C4-2B (cell line): ENCODE results near the gene NAA80.

Experiments used
- H3K27ac ChIP-seq: fragments of 450-650 bp; 2 replicates; pipeline ENCODE4 v1.5.1; 2017
- ZFX ChIP-seq: fragments of 450-650 bp; IDR thresholded peaks from 2 replicates; pipeline ENCODE4 v1.6.1; 2017
- TF ChIP-seq, protein P1 (sequence below): fragments of 450-650 bp; conservative IDR thresholded peaks from 2 replicates; pipeline ENCODE4 v1.5.1; 2017; ENCODE audit warnings: mild to moderate bottlenecking

The NAA80 gene

DNA sequence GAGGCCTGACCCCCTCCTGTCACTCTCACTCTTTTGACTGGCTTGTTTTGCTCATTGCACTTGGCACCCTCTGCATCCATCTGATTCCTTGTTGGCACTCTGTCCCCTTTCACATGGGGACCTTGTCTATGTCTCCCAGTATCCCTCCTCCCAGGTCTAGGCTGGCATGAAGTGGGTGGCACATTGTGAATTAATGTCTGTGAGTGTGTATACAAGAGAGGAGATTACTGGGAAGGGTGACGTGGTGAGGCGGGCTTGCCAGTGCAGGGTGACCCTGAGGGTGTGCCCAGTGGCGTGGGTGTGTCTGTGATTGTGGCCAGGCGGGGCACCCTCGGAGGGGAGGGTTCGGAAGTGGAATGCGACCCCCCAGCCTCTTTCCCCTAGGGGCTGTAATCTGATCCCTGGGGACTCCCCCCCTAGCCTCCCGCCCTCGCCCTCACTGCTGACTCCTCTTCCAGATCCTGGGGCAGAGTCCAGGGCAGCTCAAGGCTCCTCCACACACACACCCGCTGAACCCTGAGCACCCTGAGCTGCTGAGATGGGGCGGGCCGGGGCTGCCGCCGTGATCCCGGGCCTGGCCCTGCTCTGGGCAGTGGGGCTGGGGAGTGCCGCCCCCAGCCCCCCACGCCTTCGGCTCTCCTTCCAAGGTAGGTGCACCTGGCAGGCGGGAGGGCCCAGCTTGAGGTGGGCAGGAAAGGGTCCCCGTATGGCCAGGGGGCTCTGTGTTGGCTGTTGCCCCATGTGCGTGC, 30.3 kb downstream of the NAA80 start, which contains the start of gene SEMA3B:
SEMA3B (plus strand) TSS at position 445 of the 749 bp plus-strand sequence; CDS start at position 539, 94 bp downstream.
- no peak for TF ChIP-seq ZFX
- TF ChIP-seq, protein P1, sequence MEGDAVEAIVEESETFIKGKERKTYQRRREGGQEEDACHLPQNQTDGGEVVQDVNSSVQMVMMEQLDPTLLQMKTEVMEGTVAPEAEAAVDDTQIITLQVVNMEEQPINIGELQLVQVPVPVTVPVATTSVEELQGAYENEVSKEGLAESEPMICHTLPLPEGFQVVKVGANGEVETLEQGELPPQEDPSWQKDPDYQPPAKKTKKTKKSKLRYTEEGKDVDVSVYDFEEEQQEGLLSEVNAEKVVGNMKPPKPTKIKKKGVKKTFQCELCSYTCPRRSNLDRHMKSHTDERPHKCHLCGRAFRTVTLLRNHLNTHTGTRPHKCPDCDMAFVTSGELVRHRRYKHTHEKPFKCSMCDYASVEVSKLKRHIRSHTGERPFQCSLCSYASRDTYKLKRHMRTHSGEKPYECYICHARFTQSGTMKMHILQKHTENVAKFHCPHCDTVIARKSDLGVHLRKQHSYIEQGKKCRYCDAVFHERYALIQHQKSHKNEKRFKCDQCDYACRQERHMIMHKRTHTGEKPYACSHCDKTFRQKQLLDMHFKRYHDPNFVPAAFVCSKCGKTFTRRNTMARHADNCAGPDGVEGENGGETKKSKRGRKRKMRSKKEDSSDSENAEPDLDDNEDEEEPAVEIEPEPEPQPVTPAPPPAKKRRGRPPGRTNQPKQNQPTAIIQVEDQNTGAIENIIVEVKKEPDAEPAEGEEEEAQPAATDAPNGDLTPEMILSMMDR: no peak
- peak within 1 kb of the TSS; percentile 41 for H3K27ac ChIP-seq

DNA sequence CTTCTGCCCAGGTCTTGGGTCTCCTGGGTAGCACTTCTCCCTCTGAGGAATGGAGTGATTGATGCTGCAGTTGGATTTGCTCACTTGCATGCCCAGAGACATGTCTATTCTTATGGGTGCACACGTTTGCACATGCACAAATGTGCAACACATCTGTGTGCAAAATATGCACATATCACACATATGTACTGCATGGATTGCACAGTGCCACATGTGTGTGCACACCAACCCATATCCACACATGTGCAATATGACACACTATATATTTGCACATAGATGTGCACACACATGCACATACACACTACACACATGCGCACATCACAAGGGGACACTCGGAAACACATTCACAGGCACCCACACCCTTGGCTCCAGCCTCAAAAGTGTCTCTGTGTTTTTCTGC, 30.9 kb downstream of the NAA80 start:
- TF ChIP-seq, protein P1: no peak
- no peak for TF ChIP-seq ZFX
- no peak overlapping the region for H3K27ac ChIP-seq

DNA sequence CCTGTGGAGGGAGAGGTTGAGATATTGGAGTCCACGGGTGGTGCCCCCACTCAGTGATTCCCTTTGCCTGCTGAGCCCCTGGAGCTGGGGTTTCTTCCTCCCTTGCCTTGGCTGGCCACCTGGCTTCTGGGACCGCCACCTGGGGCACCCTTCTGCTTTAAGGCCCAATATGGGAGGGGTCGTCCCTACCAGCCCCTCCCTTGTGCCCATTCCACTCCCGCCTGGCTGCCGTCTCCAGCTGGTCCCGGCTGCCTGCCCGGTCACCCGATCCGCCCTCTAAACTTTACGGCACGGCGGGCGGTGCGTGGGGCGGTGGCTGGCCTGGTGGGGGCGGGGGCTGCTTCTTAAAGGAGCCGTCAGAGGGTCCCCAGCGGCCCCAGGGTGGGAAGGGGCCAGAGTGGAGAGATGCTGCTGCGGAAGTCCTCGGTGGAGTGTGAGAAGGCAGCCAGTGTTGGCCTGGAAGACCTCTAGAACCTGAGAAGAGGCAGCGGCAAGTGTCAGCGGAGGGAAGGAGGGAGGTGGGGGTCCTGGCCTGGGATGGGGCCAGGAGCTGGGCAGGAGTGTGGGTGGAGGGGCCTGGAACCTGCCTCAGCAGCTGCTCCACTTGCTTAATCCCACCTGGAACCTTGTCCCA, 31.8 kb downstream of the NAA80 start:
- H3K27ac ChIP-seq: peak overlapping the region; percentile 18
- TF ChIP-seq, protein P1: no peak
- TF ChIP-seq ZFX: no peak

DNA sequence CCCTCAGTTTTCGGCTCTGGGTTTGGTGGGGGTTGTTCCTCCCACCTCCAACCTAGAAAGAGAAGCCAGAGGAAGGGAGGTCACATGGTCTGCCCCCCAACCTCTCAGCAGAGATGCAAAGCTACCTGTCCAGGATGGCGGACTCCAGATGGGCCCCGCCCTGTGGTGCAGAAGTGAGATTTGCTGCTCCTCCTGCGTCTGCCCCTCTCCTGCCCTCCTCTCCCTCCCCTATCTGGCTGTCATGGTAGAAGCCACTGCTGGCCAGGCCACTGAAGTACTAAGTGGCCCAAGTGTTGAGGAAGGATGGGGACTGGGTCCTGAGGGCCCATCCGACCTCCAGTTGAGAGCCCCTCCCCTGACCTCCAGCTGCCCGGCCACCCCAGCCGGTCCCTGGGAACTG, 32.4 kb downstream of the NAA80 start:
- TF ChIP-seq, protein P1: no peak
- TF ChIP-seq ZFX: no peak
- peak overlapping the region; percentile 18 for H3K27ac ChIP-seq

DNA sequence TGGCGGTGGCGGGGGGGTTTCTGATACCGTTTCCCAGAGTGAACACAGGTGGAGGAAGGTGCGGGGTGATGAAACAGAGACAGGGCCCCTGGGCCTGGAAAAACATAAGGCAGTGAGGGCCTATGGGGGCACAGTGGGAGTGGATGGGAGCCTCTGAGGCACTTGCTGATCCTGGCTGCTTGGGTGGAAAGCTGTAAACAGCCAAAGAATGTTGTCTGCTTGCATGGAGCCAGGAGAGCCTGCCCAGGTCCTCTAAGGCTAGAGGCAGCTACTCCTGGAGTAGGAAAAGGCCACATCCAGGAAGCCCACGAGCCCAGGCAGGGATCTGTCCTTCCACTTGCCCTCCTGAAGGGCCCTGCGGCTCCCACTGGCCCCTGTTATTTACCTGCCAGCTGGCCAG, 33.2 kb downstream of the NAA80 start:
- no peak overlapping the region for H3K27ac ChIP-seq

DNA sequence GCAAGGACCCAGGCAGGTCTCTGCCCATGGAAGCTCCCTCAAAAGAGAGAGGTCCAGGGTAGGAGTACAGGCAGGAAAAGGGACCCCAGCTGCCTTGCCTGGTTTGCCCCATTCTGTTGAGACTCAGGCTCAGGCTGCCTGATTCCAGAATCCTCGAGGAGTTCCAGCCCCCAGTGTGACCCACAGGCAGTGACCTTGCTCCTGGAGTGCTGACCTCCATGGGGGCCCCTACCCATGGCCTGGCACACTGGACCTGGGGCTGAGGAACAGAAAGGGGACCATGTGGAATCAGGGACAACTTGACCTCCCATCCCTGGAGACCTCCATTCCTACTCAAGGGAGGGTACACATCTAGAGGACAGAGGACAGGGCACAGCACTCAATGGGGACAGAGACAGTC, 33.6 kb downstream of the NAA80 start:
- H3K27ac ChIP-seq: no peak overlapping the region
- TF ChIP-seq, protein P1: no peak
- TF ChIP-seq ZFX: no peak

More for the DNA sequence above, 33.2 kb downstream of the NAA80 start:
- no peak for TF ChIP-seq ZFX
- TF ChIP-seq, protein P1: no peak

DNA sequence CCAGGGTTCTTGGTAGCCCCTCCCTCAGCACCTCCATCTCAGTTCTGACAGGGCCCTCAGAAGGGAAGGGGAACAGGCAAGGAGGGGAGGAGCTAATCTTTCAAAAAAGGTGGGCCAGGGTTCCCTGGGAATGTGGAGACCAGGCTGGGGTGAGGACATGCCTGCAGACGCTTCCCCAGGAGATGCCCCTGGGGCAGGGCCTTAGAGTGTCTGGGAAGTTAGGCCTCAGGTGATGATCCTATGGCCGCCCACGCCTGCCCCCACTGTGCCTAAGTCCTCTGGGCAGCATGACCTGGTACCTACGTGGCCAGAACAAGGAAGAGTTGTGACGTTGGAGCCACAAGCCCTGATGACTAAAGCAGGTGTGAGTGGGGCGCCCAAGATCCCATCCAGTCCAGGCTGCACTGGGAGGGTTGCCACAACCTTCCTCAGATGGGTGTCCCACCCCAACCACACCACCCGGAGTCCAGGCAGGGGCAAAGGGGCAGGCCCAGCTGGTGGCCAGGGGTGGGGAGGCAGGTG, 34.2 kb downstream of the NAA80 start:
- no peak overlapping the region for H3K27ac ChIP-seq
- TF ChIP-seq, protein P1: no peak
- TF ChIP-seq ZFX: no peak
